Gastroesophageal sphincter (tissue), 4 donors: Measurements from ENCODE around the gene KRT85. TPM values are rescaled to one million over a fixed set of nuclear protein-coding genes. Genes with fewer than 3 reads are reported as not detected.

Experiments used
- ATAC-seq: fragments of 150-250 bp; one replicate; pipeline ENCODE4 v1.9.1; 2016; ENCODE audit warnings: mild to moderate bottlenecking, moderate library complexity
- H3K27ac ChIP-seq, 4 donors: fragments of 200-600 bp; sonication (generic) in 3 of 4; 1 replicate in 3 of 4; 2 replicates in 1 of 4; pipeline ENCODE4 v1.5.1; 2016 to 2019
- H3K27me3 ChIP-seq: fragments of 200-600 bp; sonication (generic); one replicate; pipeline ENCODE4 v1.5.1; 2019
- H3K36me3 ChIP-seq, 2 donors: fragments of 200-600 bp; sonication (generic); one replicate each; pipeline ENCODE4 v1.5.1; 2019; ENCODE audit warnings: control low read depth in 1 of 2
- H3K4me1 ChIP-seq, 3 donors: fragments of 200-600 bp; sonication (generic); 1 replicate in 2 of 3; 2 replicates in 1 of 3; pipeline ENCODE4 v1.5.1; 2016 to 2019; ENCODE audit warnings: control low read depth in 2 of 3
- H3K4me3 ChIP-seq, 2 donors: fragments of 200-600 bp; sonication (generic); one replicate each; pipeline ENCODE4 v1.5.1; 2019; ENCODE audit warnings: mild to moderate bottlenecking in 1 of 2, moderate library complexity in 1 of 2
- H3K9me3 ChIP-seq, 3 donors: fragments of 200-600 bp; sonication (generic); one replicate each; pipeline ENCODE4 v1.5.1; 2017 to 2019; ENCODE audit warnings: control low read depth in 2 of 3
- EP300 ChIP-seq: sonication (generic); formaldehyde crosslinking; IDR thresholded peaks from one replicate; pipeline ENCODE4 v1.6.1; 2017; ENCODE audit warnings: antibody characterized with exemption, mild to moderate bottlenecking
- POLR2A ChIP-seq, 2 donors: fragments of 450-650 bp; IDR thresholded peaks; one replicate each; pipeline ENCODE4 v1.6.1; 2017; ENCODE audit warnings: antibody characterized with exemption in 2 of 2, mild to moderate bottlenecking in 2 of 2, moderate library complexity in 1 of 2
- POLR2AphosphoS5 ChIP-seq: sonication (generic); formaldehyde crosslinking; IDR thresholded peaks from one replicate; pipeline ENCODE4 v1.6.1; 2017; ENCODE audit warnings: antibody characterized with exemption
- WGBS, 2 donors: methylation state at CpG; one replicate each; pipeline ENCODE4 v1.1.5; 2018; ENCODE audit warnings: low coverage in 1 of 2; 5-methylcytosine and 5-hydroxymethylcytosine counted together
- total RNA-seq, 4 donors: library from RNA; depleted of rRNA; stranded (reverse); fragments of >200 nt; gene quantifications; one replicate each; pipeline ENCODE4 v1.1.0, GENCODE V29; 2016
- TF ChIP-seq, protein P1 (sequence below), 4 experiments: fragments of 200-600 bp in 2 of 4; fragments of 450-650 bp in 2 of 4; sonication (generic) in 1 of 4; IDR thresholded peaks; one replicate each; pipeline ENCODE4 v1.5.1; 2017 to 2019; ENCODE audit warnings: antibody characterized with exemption in 4 of 4, mild to moderate bottlenecking in 2 of 4, moderate library complexity in 2 of 4

KRT85 gene
- total RNA-seq, 4 donors from 2014 or later: not detected

- Histone ChIP-seq H3K27ac (no peak overlapping the region), H3K27me3 (peaks cover 23% of the 10 kb centered on the region), H3K36me3 (no peaks in the 10 kb centered on the region), H3K4me1 (peaks cover 0 to 5% (median 0%) of the 10 kb centered on the region in 3 donors), H3K9me3 (no peaks in the 10 kb centered on the region), H3K4me3 (no peak overlapping the region)
- ATAC-seq: no peak
- TF ChIP-seq, protein P1, sequence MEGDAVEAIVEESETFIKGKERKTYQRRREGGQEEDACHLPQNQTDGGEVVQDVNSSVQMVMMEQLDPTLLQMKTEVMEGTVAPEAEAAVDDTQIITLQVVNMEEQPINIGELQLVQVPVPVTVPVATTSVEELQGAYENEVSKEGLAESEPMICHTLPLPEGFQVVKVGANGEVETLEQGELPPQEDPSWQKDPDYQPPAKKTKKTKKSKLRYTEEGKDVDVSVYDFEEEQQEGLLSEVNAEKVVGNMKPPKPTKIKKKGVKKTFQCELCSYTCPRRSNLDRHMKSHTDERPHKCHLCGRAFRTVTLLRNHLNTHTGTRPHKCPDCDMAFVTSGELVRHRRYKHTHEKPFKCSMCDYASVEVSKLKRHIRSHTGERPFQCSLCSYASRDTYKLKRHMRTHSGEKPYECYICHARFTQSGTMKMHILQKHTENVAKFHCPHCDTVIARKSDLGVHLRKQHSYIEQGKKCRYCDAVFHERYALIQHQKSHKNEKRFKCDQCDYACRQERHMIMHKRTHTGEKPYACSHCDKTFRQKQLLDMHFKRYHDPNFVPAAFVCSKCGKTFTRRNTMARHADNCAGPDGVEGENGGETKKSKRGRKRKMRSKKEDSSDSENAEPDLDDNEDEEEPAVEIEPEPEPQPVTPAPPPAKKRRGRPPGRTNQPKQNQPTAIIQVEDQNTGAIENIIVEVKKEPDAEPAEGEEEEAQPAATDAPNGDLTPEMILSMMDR (IDR thresholded peaks at IDR 0.05): no peak
- TF ChIP-seq POLR2AphosphoS5: no peak
- no peak for TF ChIP-seq EP300
- no peak for TF ChIP-seq POLR2A (IDR thresholded peaks at IDR 0.05)
- 80 to 97% methylated on average over 2 to 7 of the region's 56 CpGs for WGBS, 2 donors
These were observed 11.1 kb downstream of the KRT85 start for GRCh38 chr12:52356031-52356761.

DNA sequence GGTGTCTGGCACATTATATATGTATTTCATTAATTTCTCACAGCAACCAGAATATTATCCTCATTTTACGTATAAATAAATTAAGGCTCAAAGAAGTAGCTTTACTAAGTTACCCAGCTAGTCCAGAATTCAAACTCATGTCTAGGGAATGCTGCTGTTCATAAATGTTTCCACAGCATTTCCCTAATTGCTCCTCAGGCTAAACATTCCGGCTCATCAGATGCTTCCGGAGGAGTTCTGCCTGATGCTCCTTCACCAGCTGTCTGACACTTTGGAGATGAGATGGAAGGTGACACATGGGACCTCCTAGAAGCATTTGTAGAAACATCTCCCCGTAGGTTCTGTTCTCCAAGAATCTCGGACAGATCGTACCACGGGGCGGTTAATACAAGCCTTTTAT lies 12.1 kb downstream of the KRT85 start:
- Histone ChIP-seq H3K27ac (no peak overlapping the region), H3K27me3 (peaks cover 23% of the 10 kb centered on the region), H3K9me3 (no peaks in the 10 kb centered on the region), H3K36me3 (no peaks in the 10 kb centered on the region), H3K4me3 (no peak overlapping the region), H3K4me1 (peaks cover 0 to 8% (median 0%) of the 10 kb centered on the region in 3 donors)
- TF ChIP-seq EP300 (no peak), POLR2A (IDR thresholded peaks at IDR 0.05) (no peak), POLR2AphosphoS5 (no peak)
- TF ChIP-seq, protein P1 (IDR thresholded peaks at IDR 0.05): no peak
- no peak for ATAC-seq
- WGBS, 2 donors: 86 to 90% methylated on average over 2 to 8 of the region's 8 CpGs

DNA sequence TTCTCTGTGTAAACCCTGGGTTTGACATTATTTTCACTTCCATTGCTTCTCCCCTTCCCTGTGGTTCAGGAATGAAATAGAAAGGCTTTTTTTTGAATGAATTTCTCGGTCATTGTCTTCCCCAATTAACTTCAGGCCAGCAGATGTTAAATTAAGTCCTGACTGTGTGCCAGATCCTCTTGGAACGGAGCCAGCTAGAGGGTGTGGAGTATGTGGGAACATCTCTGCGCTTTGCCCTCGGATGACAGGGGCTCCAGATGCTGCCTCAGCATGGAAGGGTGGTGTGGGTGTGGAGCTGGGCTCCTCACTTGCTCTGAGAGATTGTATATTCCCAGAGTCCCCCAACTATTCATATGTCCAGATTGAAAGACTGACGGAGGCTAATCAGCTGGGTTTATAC lies 13.1 kb downstream of the KRT85 start:
- TF ChIP-seq, protein P1 (IDR thresholded peaks at IDR 0.05): no peak
- no peak for TF ChIP-seq POLR2A (IDR thresholded peaks at IDR 0.05)
- TF ChIP-seq EP300: no peak
- TF ChIP-seq POLR2AphosphoS5: no peak
- ATAC-seq: no peak
- Histone ChIP-seq H3K27ac (no peak overlapping the region), H3K4me1 (peaks cover 0 to 8% (median 0%) of the 10 kb centered on the region in 3 donors), H3K4me3 (no peak overlapping the region), H3K27me3 (peaks cover 23% of the 10 kb centered on the region), H3K9me3 (no peaks in the 10 kb centered on the region), H3K36me3 (no peaks in the 10 kb centered on the region)
- 28 to 42% methylated on average over 5 of the region's 5 CpGs for WGBS, 2 donors

DNA sequence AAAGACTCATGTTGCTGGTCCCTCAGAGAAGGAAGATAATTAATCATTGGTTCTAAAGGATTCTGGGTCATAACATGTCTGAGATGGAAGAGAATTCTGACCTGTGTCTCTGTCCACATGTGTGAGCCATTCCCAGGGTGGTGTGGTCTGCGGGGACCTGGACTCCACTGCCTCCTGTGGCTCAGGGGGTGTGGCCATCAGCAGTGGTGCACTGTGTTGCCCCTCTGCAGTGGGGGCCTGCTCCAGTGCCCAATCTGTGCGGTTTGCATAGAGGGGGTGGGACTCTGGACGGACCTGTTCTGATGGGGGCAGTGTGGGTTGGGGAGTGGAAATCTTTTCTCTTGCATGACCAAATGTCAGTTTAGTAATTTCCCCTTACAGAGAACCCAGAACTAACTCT lies 13.5 kb downstream of the KRT85 start:
- 75% methylated on average over 2 of the region's 3 CpGs; no CpG with 5 or more reads in 1 of the 2 donors for WGBS, 2 donors

More for the DNA sequence above, 13.5 kb downstream of the KRT85 start:
- Histone ChIP-seq H3K36me3 (no peaks in the 10 kb centered on the region), H3K9me3 (no peaks in the 10 kb centered on the region), H3K27me3 (peaks cover 23% of the 10 kb centered on the region), H3K4me3 (no peak overlapping the region), H3K4me1 (peaks cover 0 to 8% (median 0%) of the 10 kb centered on the region in 3 donors), H3K27ac (no peak overlapping the region)
- TF ChIP-seq EP300 (no peak), POLR2AphosphoS5 (no peak), POLR2A (IDR thresholded peaks at IDR 0.05) (no peak)
- TF ChIP-seq, protein P1 (IDR thresholded peaks at IDR 0.05): no peak
- no peak for ATAC-seq
